Stimulated activated memory B cell treated with anti-CD40 and anti-IgM and Interleukin-4, amounts not matched to agents 10 μg/mL and 1 μg/mL and 100 μg/mL, for 72 hours (primary cell): ENCODE measurements around the gene SHCBP1.
A peak's percentile ranks its signal among the peaks of the same experiment; 100 is the strongest.
"Not testable (repeated sequence)": the region's sequence is repeated elsewhere in the genome, so short reads cannot be mapped to it uniquely, and the experiment has no call there.

Experiments used
- ATAC-seq: fragments of 150-1000 bp; cut with Tn5 transposase; 2 replicates; pipeline ENCODE4 v1.10.0; 2021
- H3K27ac Mint-ChIP-seq: one replicate; pipeline ENCODE4 v1.8.0; 2022; ENCODE audit warnings: mild to moderate bottlenecking, mixed read lengths
- H3K27me3 Mint-ChIP-seq: one replicate; pipeline ENCODE4 v1.8.0; 2022; ENCODE audit warnings: mixed read lengths
- H3K36me3 Mint-ChIP-seq: one replicate; pipeline ENCODE4 v1.8.0; 2022; ENCODE audit warnings: mixed read lengths
- H3K4me1 Mint-ChIP-seq: one replicate; pipeline ENCODE4 v1.8.0; 2022; ENCODE audit warnings: mixed read lengths
- H3K4me3 Mint-ChIP-seq: one replicate; pipeline ENCODE4 v1.8.0; 2022; ENCODE audit warnings: mild to moderate bottlenecking, moderate library complexity, mixed read lengths
- H3K9me3 Mint-ChIP-seq: one replicate; pipeline ENCODE4 v1.8.0; 2022; ENCODE audit warnings: mixed read lengths

The SHCBP1 gene, protein sequence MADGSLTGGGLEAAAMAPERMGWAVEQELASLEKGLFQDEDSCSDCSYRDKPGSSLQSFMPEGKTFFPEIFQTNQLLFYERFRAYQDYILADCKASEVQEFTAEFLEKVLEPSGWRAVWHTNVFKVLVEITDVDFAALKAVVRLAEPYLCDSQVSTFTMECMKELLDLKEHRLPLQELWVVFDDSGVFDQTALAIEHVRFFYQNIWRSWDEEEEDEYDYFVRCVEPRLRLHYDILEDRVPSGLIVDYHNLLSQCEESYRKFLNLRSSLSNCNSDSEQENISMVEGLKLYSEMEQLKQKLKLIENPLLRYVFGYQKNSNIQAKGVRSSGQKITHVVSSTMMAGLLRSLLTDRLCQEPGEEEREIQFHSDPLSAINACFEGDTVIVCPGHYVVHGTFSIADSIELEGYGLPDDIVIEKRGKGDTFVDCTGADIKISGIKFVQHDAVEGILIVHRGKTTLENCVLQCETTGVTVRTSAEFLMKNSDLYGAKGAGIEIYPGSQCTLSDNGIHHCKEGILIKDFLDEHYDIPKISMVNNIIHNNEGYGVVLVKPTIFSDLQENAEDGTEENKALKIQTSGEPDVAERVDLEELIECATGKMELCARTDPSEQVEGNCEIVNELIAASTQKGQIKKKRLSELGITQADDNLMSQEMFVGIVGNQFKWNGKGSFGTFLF

GRCh38 chr16:46621006-46621933, at the start of gene SHCBP1:
TSS of gene SHCBP1 (minus strand) at chr16:46621379. CDS start at chr16:46621359, 20 bp downstream.
- Mint-ChIP-seq H3K27ac (peak within 1 kb of the TSS; percentile 90), H3K36me3 (no peaks in the 10 kb centered on the region), H3K4me3 (peak within 1 kb of the TSS; percentile 84), H3K4me1 (peaks cover 24% of the 10 kb centered on the region), H3K27me3 (no peaks in the 10 kb centered on the region), H3K9me3 (no peaks in the 10 kb centered on the region)
- peak; percentile 95 for ATAC-seq

DNA sequence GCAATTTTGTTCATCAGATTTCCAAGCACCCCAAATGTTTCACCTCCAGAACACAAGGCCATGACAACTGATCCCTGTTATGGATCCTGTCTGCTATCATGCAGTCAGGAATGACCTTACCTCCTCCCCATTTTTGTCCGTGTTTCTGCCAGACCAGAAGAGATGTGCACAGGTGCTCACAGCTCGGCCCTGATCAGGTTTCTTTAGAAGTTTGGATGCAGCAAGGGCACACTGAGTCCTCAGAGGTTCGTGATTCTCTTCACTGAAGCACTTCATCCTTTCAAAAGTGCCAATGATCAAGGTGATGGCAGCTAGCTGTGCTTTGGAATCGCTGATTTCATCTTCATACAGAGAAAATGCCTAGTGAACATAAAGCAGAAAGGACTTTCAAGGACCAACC, 40.9 kb upstream of the SHCBP1 start:
- no peak for ATAC-seq
- Mint-ChIP-seq H3K4me3 (no peak overlapping the region), H3K9me3 (no peaks in the 10 kb centered on the region), H3K4me1 (peaks cover 20% of the 10 kb centered on the region), H3K27me3 (no peaks in the 10 kb centered on the region), H3K36me3 (peaks cover 35% of the 10 kb centered on the region), H3K27ac (no peak overlapping the region)

GRCh38 chr16:46658925-46659324, 37.7 kb upstream of the SHCBP1 start:
- Mint-ChIP-seq H3K27ac (peak overlapping the region; percentile 67), H3K36me3 (peaks cover 24% of the 10 kb centered on the region), H3K4me1 (peaks cover 20% of the 10 kb centered on the region), H3K27me3 (no peaks in the 10 kb centered on the region), H3K4me3 (no peak overlapping the region), H3K9me3 (no peaks in the 10 kb centered on the region)
- ATAC-seq, result peak; percentile 98

DNA sequence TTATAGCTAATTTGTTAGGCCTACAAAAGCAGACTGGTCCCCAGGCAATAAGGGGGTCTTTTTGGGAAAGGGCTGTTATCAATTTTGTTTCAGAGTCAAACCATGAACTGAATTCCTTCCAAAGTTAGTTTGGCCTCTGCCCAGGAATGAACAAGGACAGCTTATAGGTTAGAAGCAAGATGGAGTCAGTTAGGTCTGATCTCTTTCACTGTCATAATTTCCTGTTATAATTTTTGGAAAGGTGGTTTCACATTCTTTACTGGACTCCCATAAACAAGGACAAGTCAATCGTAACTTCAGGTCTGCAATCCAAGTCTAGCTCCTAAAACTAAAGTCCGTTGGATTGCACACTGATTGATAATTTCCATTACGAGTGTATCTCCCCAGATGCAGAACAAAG, 30.1 kb upstream of the SHCBP1 start:
- Mint-ChIP-seq H3K4me1 (no peaks in the 10 kb centered on the region), H3K36me3 (peaks cover 30% of the 10 kb centered on the region), H3K9me3 (peaks cover 3% of the 10 kb centered on the region), H3K4me3 (no peak overlapping the region), H3K27ac (no peak overlapping the region), H3K27me3 (no peaks in the 10 kb centered on the region)
- no peak for ATAC-seq

DNA sequence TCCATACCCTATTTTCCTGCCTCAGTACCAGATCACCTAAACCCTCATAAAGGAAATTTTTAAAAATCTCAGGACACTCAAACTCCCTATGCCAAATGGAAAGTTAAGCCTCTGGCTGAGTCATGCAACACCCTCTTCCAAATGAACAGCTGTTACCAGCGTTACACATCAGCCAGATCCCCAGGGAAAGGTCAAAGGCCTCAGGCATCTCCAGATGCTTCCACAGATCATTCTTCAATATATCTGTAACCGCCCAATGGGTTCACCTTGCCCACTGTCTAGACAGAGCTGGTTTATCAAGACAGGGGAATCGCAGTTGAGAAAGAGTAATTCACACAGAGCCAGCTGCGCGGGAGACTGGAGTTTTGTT, 29.1 kb upstream of the SHCBP1 start:
- ATAC-seq, result no peak
- no peaks in the 10 kb centered on the region for H3K4me1 Mint-ChIP-seq
- H3K4me3 Mint-ChIP-seq, result no peak overlapping the region
- no peak overlapping the region for H3K27ac Mint-ChIP-seq
- no peaks in the 10 kb centered on the region for H3K27me3 Mint-ChIP-seq
- H3K9me3 Mint-ChIP-seq, result peaks cover 8% of the 10 kb centered on the region
- H3K36me3 Mint-ChIP-seq, result peaks cover 38% of the 10 kb centered on the region

- no peaks in the 10 kb centered on the region for H3K4me1 Mint-ChIP-seq
- no peaks in the 10 kb centered on the region for H3K27me3 Mint-ChIP-seq
- H3K27ac Mint-ChIP-seq, result no peak overlapping the region
- peaks cover 42% of the 10 kb centered on the region for H3K36me3 Mint-ChIP-seq
- no peak overlapping the region for H3K4me3 Mint-ChIP-seq
- peaks cover 13% of the 10 kb centered on the region for H3K9me3 Mint-ChIP-seq
- ATAC-seq, result no peak
Measured at GRCh38 chr16:46649588-46650253, 28.5 kb upstream of the SHCBP1 start.

DNA sequence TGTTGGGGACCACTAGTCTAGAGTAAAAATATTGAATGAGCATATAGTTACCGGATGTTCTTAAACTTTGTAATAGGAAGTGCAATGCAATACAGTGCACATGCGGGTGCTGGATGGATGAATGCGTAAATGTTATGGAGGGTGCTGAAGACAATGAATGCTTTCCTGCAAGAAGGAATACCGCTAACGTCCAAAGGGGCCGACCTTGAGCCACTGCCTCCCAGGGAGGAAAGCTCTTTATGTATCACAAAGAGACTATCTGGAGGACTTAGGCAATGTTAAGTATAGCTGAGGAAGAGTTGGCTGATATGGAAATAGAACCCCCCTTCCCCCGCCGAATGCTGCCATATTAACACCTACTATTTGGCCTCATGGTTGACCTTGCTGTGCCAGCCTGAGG, 27.5 kb upstream of the SHCBP1 start:
- no peak for ATAC-seq
- Mint-ChIP-seq H3K4me3 (no peak overlapping the region), H3K27ac (no peak overlapping the region), H3K27me3 (no peaks in the 10 kb centered on the region), H3K9me3 (peaks cover 17% of the 10 kb centered on the region), H3K36me3 (peaks cover 53% of the 10 kb centered on the region), H3K4me1 (no peaks in the 10 kb centered on the region)

DNA sequence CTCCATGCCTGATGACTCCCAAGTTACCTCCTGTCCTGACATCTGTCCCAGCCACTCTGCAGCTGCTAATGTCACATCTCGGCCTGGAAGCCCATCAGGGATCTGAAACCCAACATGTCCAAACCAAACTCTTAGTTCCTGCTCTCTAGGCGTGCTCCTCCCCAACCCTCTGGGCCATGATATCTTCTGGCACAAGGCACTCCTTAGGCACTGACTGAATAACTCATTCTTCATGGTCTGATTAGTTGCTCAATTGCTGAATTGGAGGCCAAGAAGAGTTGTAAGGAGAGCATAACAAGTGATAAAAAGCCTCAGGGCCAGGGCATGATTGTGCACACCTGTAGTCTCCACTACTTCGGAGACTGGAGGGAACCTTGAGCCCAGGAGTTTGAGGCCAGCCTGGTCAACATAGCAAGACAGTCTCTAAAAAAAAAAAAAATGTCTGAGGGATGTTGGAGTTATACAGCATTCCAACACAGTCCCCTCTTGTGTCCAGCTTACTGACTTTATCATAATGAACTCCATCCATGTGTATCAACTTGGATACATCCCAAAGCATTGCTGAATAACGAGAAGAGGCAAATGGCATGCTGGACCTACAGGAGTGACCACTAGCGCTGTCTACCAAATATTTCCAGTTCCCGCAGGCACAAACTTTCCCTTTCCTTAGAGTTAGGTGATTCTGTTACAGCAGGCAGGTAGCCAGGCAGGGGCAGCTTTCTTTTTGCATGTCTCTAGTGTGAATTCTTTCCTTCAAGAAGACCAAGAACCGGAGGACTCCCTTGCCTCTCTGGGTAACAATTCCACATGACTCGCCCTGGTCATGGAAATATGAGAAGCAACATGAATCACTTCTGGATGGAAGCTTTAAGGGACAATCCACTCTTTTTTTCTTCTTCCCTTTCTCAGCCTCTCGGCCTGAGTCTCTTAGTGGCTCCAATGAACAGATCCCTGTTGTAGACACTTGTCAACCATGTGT, 18.1 kb upstream of the SHCBP1 start:
- Mint-ChIP-seq H3K27ac (no peak overlapping the region), H3K9me3 (peaks cover 8% of the 10 kb centered on the region), H3K4me1 (no peaks in the 10 kb centered on the region), H3K27me3 (no peaks in the 10 kb centered on the region), H3K36me3 (peaks cover 44% of the 10 kb centered on the region), H3K4me3 (no peak overlapping the region)
- no peak for ATAC-seq

GRCh38 chr16:46632778-46633733, 11.9 kb upstream of the SHCBP1 start:
- no peak for ATAC-seq
- H3K4me3 Mint-ChIP-seq, result no peak overlapping the region
- no peak overlapping the region for H3K27ac Mint-ChIP-seq
- peaks cover 5% of the 10 kb centered on the region for H3K36me3 Mint-ChIP-seq
- peaks cover 10% of the 10 kb centered on the region for H3K4me1 Mint-ChIP-seq
- H3K9me3 Mint-ChIP-seq, result no peaks in the 10 kb centered on the region
- no peaks in the 10 kb centered on the region for H3K27me3 Mint-ChIP-seq

DNA sequence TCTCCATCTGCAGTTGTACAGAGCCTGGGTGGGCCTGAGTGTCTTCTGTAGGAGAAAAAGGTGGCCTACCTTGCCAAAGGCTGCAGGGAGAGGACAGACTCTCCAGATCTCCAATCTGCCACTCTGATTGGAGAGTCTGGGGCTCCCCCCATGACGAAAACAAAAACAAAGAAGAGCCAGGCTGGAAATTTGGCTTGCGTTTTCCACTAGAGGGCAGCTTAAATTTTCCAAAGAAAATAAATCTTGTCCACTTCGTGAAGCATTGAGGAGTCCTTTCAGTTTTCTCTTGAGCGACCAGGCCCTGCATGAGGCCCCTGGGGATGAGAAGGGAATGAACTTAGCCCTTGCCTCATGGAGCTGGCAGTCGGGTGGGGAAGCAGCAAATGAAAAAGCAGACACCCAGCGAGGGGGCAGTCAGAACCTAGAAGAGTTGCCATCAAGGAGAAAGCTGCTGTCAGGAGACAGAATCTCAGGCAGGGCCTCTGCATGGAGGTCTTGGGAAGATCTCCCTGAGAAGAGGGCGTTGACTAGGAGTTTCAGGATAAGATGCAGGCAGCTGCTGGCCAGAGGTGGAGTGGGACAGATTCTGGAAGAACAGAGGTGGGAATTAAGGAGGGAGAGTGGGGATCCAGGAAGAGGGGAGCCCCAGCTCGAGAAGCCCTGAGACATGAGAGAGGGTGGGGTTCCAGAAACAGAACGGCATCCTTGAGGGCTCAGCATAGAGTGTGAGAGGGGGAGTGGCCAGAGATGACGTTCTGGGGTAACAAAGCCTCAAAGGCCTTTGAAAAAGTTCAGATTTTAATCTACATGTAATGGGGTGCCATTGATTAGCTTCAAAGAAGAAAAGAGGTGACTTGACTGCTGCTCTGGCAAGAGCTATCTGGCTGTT, 8.4 kb upstream of the SHCBP1 start:
- H3K4me1 Mint-ChIP-seq, result peaks cover 10% of the 10 kb centered on the region
- H3K36me3 Mint-ChIP-seq, result no peaks in the 10 kb centered on the region
- peak overlapping the region; percentile 10 for H3K27ac Mint-ChIP-seq
- no peak overlapping the region for H3K4me3 Mint-ChIP-seq
- H3K9me3 Mint-ChIP-seq, result no peaks in the 10 kb centered on the region
- no peak for ATAC-seq
- no peaks in the 10 kb centered on the region for H3K27me3 Mint-ChIP-seq

GRCh38 chr16:46627746-46628145, 6.6 kb upstream of the SHCBP1 start:
- Mint-ChIP-seq H3K9me3 (no peaks in the 10 kb centered on the region), H3K36me3 (no peaks in the 10 kb centered on the region), H3K4me3 (no peak overlapping the region), H3K27ac (no peak overlapping the region), H3K27me3 (no peaks in the 10 kb centered on the region), H3K4me1 (peaks cover 10% of the 10 kb centered on the region)
- no peak for ATAC-seq

GRCh38 chr16:46626681-46627080, 5.5 kb upstream of the SHCBP1 start:
- not testable (repeated sequence) for H3K9me3 Mint-ChIP-seq, ATAC-seq, H3K36me3 Mint-ChIP-seq, H3K27me3 Mint-ChIP-seq, H3K27ac Mint-ChIP-seq, H3K4me3 Mint-ChIP-seq
- peaks cover 19% of the 10 kb centered on the region for H3K4me1 Mint-ChIP-seq
